ENCODE measurements around the gene ALPK3. TPM values are rescaled to one million over a fixed set of nuclear protein-coding genes. Genes with fewer than 3 reads are reported as not detected.

Gene ALPK3
- total RNA-seq, 1 donor from 2014 or later = 14.0 TPM

DNA sequence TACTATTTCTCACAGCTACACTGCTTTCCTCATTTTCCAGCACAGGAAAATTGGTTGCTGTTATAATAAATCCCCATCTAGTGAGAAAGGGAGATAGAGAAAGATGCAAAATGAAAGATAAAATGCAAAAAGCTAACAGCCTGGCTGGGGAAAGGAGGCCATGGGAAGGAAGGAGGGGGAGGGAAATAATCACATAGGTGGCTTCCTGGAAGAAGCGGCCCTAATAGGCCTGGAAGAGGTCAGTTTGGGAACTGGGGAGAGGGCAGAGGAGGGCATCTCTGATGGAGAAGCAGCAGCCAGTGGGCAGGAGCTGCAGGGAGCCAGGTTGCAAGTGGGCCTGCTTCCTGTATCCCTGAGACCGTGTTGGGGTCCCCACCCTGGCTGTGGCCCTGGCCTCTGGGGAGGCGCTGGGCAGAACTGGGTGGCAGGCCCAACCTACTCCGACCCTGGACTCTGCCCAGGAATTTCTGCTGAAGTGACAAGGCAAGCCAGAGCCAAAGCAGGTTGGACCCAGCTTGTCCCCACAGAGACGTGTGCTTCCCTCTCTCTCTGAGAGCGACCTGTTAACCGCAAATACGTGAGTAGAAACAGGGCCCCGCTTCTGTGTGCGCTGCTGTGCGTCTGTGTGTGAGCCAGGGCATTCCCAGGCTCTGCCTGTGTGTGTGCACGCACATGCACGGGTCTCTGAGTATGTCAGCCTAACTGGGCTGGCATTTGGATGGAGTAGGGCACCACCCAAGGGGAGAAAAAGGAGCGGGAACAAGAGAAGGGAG is 69.2 kb downstream of the ALPK3 start:
- TF ChIP-seq, protein P1, sequence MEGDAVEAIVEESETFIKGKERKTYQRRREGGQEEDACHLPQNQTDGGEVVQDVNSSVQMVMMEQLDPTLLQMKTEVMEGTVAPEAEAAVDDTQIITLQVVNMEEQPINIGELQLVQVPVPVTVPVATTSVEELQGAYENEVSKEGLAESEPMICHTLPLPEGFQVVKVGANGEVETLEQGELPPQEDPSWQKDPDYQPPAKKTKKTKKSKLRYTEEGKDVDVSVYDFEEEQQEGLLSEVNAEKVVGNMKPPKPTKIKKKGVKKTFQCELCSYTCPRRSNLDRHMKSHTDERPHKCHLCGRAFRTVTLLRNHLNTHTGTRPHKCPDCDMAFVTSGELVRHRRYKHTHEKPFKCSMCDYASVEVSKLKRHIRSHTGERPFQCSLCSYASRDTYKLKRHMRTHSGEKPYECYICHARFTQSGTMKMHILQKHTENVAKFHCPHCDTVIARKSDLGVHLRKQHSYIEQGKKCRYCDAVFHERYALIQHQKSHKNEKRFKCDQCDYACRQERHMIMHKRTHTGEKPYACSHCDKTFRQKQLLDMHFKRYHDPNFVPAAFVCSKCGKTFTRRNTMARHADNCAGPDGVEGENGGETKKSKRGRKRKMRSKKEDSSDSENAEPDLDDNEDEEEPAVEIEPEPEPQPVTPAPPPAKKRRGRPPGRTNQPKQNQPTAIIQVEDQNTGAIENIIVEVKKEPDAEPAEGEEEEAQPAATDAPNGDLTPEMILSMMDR (IDR thresholded peaks at IDR 0.05) = no peak
- no peak overlapping the region for H3K4me3 ChIP-seq
- no peak overlapping the region for H3K27ac ChIP-seq
- intact Hi-C loops (cut with DNase I) = no loop called here
- no peak for DNase-seq
- no peaks in the 10 kb centered on the region for H3K9me3 ChIP-seq
- H3K36me3 ChIP-seq = no peaks in the 10 kb centered on the region
- H3K27me3 ChIP-seq (ENCODE audit: low read depth) = no peaks in the 10 kb centered on the region
- ATAC-seq = no peak
- H3K4me1 ChIP-seq = no peaks in the 10 kb centered on the region

DNA sequence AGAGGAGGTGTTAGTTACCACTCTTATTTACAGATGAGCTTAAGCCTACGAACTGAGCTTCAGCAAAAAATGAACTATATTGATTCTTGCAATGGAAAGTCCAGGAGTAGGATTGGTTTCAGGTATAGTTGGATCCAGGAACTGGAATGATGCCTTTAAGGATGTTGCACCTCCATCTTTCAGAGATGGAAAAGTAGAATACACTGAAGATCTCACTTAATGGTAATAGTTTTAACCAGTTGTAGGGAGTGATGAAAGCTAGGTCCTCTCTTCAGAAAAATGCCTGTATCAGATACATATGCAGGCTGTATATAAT is 69.8 kb downstream of the ALPK3 start:
- no peak for DNase-seq
- intact Hi-C loops (cut with DNase I) = no loop called here
- no peaks in the 10 kb centered on the region for H3K9me3 ChIP-seq
- H3K27me3 ChIP-seq (ENCODE audit: low read depth) = no peaks in the 10 kb centered on the region
- H3K4me3 ChIP-seq = no peak overlapping the region
- H3K36me3 ChIP-seq = no peaks in the 10 kb centered on the region
- no peaks in the 10 kb centered on the region for H3K4me1 ChIP-seq
- TF ChIP-seq, protein P1 (IDR thresholded peaks at IDR 0.05) = no peak
- ATAC-seq = no peak
- no peak overlapping the region for H3K27ac ChIP-seq

DNA sequence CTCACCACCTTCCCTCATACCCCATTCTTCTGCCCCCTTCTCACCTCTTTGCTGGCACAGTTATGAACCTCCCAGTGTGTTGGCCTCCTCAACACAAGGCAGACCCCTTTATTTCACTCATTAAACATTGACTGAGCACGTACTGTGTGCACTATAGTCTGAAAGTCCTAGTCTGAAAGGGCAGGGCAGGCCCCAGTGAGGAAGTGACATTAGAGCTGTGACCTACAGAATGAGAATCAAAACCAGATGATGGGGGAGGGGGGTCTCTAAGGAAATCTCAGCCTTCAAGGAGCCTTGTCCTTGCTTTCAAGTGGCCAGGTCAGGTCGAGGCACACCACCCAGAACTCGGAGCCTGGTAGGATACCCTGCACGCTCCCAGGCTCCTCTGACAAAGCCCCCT is 70.8 kb downstream of the ALPK3 start:
- Histone ChIP-seq H3K4me3 (no peak overlapping the region), H3K27ac (no peak overlapping the region), H3K9me3 (no peaks in the 10 kb centered on the region), H3K27me3 (ENCODE audit: low read depth) (no peaks in the 10 kb centered on the region), H3K4me1 (no peaks in the 10 kb centered on the region), H3K36me3 (no peaks in the 10 kb centered on the region)
- TF ChIP-seq, protein P1 (IDR thresholded peaks at IDR 0.05) = no peak
- DNase-seq (no peak), ATAC-seq (no peak)
- intact Hi-C loops (cut with DNase I) = no loop called here

DNA sequence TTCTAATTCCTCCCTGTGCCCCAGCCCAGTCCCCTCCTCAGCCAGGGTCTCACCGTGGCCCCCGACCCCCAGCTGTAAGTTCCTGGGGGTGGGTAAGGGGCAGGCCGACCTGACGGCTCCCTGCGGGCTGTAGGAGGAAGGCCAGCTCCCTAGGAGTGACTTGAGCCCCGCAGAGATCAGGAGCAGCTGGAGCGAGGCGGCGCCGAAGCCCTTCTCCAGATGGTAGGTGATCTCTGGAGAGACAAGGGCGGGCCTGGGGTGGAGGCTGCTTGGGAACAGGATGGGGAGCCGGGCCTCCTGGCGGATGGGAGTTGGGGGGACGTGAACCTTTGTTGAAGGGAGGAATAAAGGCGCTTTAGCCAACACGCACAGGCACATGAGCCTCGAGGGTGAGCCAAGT is 71.5 kb downstream of the ALPK3 start:
- no peak overlapping the region for H3K27ac ChIP-seq
- TF ChIP-seq, protein P1 (IDR thresholded peaks at IDR 0.05) = no peak
- no peaks in the 10 kb centered on the region for H3K9me3 ChIP-seq
- intact Hi-C loops (cut with DNase I) = no loop called here
- H3K36me3 ChIP-seq = no peaks in the 10 kb centered on the region
- ATAC-seq = no peak
- no peak for DNase-seq
- H3K27me3 ChIP-seq (ENCODE audit: low read depth) = no peaks in the 10 kb centered on the region
- H3K4me3 ChIP-seq = no peak overlapping the region
- no peaks in the 10 kb centered on the region for H3K4me1 ChIP-seq

DNA sequence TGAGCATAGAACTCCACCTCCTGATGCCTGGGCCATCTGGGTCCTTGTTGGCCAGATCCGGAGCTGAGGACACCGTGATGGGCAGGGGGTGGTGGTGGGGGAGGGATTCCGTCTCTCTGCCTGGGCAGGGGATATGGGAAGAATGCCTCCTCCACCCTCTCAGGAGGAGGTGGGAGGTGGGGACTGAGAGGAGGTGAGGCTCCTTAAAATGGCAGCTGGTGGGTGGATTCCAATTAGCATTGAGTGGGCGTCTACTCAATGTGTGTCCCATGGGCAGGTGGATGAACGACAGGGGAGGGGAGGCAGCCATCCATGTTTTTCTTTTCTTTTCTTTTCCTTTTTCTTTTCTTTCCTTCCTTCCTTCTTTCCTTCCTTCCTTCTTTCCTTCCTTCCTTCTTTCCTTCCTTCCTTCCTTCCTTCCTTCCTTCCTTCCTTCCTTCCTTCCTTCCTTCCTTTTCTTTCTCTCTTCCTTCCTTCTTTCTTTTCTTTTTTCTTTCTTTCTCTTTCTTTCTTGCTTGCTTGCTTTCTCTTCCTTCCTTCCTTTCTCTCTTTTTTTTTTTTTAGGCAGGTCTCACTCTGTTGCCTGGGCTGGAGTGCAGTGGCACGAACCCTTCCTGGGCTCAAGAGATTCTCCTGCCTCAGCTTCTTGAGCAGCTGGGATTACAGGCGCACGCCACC is 72.3 kb downstream of the ALPK3 start:
- intact Hi-C loops (cut with DNase I) = no loop called here
- Histone ChIP-seq H3K9me3 (no peaks in the 10 kb centered on the region), H3K27me3 (ENCODE audit: low read depth) (no peaks in the 10 kb centered on the region), H3K36me3 (no peaks in the 10 kb centered on the region), H3K4me3 (no peak overlapping the region), H3K27ac (no peak overlapping the region), H3K4me1 (no peaks in the 10 kb centered on the region)
- ATAC-seq (no peak), DNase-seq (no peak)
- TF ChIP-seq, protein P1 (IDR thresholded peaks at IDR 0.05) = no peak

Data from lower lobe of right lung (tissue), 2 donors.